ENCODE results near the gene ARMH1. TPM values are rescaled to one million over a fixed set of nuclear protein-coding genes. Genes with fewer than 3 reads are reported as not detected.

Gene ARMH1
- total and polyA plus RNA-seq, 8 donors: 4.0 to 8.1 (median 6.3) TPM

DNA sequence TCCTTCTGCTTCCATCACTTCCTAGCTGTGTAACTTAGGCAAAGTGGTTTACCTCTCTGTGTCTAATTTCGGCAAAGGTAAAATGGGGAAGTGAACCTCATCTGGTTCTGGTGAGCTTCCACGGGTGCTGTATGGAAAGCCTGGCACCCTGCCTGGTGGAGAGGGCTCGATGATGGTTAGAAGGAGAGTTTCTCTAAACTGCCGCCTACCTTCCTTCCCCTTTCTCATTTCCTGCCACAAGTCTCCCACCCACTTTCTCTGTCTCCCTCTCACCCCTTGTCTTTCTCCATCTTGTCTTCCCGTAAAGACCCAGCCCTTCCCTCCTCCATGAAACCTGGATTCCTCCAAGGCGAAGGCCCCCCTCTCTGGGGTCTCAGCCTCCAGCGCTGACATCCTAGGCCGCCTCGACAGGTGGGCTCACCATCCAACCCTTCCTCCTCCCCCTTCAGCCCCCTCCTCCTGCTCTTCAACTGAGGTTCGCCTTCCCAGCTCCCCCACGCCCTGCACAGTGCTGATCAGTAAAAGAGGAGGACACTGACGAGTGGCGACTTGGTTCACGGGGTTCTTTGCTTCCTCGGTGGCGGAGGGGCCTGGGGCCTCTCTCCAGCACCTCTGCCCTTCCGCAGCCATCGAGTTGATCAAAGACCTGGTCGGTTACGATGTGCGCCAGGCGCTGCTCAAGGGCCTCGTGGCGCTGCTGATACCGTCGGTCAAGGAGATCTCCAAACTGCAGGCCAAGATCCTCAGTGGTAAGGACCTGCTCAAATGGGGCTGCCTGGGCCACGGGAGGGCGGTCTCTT lies 49.2 kb downstream of the ARMH1 start:
- no peak for ATAC-seq
- Histone ChIP-seq H3K9me3 (no peaks in the 10 kb centered on the region), H3K4me3 (peak overlapping the region in 1 of 2 donors; percentile 0), H3K27ac (peak overlapping the region in 1 of 2 donors; percentile 38), H3K4me1 (peaks cover 0 to 27% of the 10 kb centered on the region in 2 donors), H3K27me3 (peaks cover 0 to 8% of the 10 kb centered on the region in 2 donors), H3K36me3 (no peaks in the 10 kb centered on the region)
- intact Hi-C loops (cut with DNase I): no loop called here
- DNase-seq: no peak
- TF ChIP-seq, protein P1, sequence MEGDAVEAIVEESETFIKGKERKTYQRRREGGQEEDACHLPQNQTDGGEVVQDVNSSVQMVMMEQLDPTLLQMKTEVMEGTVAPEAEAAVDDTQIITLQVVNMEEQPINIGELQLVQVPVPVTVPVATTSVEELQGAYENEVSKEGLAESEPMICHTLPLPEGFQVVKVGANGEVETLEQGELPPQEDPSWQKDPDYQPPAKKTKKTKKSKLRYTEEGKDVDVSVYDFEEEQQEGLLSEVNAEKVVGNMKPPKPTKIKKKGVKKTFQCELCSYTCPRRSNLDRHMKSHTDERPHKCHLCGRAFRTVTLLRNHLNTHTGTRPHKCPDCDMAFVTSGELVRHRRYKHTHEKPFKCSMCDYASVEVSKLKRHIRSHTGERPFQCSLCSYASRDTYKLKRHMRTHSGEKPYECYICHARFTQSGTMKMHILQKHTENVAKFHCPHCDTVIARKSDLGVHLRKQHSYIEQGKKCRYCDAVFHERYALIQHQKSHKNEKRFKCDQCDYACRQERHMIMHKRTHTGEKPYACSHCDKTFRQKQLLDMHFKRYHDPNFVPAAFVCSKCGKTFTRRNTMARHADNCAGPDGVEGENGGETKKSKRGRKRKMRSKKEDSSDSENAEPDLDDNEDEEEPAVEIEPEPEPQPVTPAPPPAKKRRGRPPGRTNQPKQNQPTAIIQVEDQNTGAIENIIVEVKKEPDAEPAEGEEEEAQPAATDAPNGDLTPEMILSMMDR (IDR thresholded peaks at IDR 0.05): no peak

DNA sequence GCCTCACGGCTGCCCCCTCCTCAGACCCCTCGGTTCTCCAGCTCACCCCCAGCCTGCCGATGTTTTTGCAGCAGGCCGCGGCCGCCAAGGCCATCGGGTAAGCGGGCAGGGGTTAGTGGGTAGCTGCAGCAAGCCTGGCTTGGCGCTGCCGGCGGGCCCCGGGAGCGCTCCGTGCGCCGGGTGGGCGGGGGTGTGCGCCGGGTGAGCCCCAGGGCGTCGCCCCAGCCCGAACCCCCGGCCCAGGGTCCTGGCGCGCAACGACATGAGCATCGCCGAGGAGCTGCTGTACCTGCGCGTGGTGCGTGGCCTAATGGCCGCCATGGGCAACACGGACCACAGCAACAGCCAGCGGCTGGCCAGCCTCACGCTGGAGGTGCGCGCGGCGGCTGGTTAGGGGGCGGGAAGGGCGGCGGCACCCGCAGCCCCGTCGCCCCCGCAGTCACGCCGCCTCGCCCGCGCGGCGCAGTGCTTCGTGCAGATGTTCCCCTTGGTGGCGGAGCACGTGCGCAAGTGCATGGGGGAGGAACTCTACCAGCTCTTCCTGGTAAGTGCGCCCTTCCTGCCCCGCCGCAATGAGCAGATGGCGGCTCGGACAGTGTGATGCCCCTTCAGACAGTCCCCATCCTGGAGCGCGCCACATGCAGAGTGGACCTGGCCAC lies 49.9 kb downstream of the ARMH1 start:
- TF ChIP-seq, protein P1 (IDR thresholded peaks at IDR 0.05): no peak
- ATAC-seq: no peak
- intact Hi-C loops (cut with DNase I): no loop called here

DNA sequence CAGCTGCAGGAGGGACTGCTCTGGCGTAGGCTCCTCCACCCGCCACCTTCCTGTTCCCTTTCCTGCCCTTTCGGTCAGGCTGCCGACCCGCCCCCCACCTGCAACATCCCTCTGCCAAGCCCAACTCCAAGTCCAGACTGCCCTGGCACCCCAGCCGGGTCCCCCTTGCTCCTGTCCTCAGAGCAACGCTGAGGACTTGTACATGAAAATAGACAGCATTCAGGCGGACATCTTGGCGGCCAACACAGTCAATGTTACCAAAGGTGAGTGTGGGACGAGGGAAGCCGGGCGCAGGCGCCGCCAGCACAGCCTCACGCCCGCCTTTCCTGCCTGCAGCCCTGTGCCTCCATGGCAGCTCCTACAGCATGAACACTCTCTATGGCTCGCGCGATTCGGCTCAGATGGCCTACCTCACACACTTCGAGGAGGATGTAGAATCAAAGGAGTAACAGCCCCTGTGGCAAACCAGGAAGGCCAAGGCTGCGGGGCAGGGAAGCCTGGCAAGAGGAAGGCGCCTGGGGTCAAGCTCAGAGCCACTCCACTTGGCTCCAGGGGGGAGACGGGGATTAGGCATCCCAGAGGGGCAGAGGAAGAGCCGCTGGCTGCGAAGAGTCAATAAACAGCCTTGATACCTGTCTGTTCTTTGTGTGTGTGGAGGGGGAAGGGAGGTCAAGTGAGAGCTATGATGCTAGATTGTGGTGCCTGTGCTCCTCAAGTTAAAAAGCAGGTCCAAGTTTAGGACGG lies 50.6 kb downstream of the ARMH1 start:
- TF ChIP-seq, protein P1 (IDR thresholded peaks at IDR 0.05): no peak
- DNase-seq (no peak), ATAC-seq (no peak)
- intact Hi-C loops (cut with DNase I): no loop called here
- Histone ChIP-seq H3K36me3 (no peaks in the 10 kb centered on the region), H3K4me1 (peaks cover 0 to 41% of the 10 kb centered on the region in 2 donors), H3K27ac (no peak overlapping the region), H3K27me3 (peaks cover 0 to 8% of the 10 kb centered on the region in 2 donors), H3K4me3 (no peak overlapping the region), H3K9me3 (no peaks in the 10 kb centered on the region)

More for the DNA sequence above, 49.9 kb downstream of the ARMH1 start:
- peaks cover 0 to 34% of the 10 kb centered on the region in 2 donors for H3K4me1 ChIP-seq
- H3K4me3 ChIP-seq: no peak overlapping the region
- peak in 1 of 4 donors; percentile 84 for DNase-seq
- H3K27ac ChIP-seq: peak overlapping the region in 1 of 2 donors; percentile 38
- H3K9me3 ChIP-seq: no peaks in the 10 kb centered on the region
- H3K27me3 ChIP-seq: peaks cover 0 to 8% of the 10 kb centered on the region in 2 donors
- no peaks in the 10 kb centered on the region for H3K36me3 ChIP-seq

- peak within 1 kb of the TSS; percentile 92 to 98 for H3K27ac ChIP-seq
- ATAC-seq (peak; percentile 94), DNase-seq (peak; percentile 91 to 96 (median 93))
- TF ChIP-seq, protein P1 (IDR thresholded peaks at IDR 0.05): peak; percentile 84 to 88
- H3K9me3 ChIP-seq: no peaks in the 10 kb centered on the region
- H3K36me3 ChIP-seq: no peaks in the 10 kb centered on the region
- H3K4me3 ChIP-seq: peak within 1 kb of the TSS; percentile 0 to 30
- intact Hi-C loops (cut with DNase I): no loop called here
- peaks cover 0 to 28% of the 10 kb centered on the region in 2 donors for H3K4me1 ChIP-seq
- no peaks in the 10 kb centered on the region for H3K27me3 ChIP-seq
Measured at GRCh38 chr1:44730741-44731512, 56.4 kb downstream of the ARMH1 start, which contains the start of gene RNU5D-1. RNU5D-1 (minus strand) TSS chr1:44731170.

Data from left lung (tissue), 10 donors.